ENCODE data around the gene HDLBP. TPM values are rescaled to one million over a fixed set of nuclear protein-coding genes. Genes with fewer than 3 reads are reported as not detected.

HDLBP gene
- total RNA-seq, 1 experiment from 2014 or later, result 908 TPM

GRCh38 chr2:241351640-241352031, 36.2 kb upstream of the HDLBP start:
- no peak overlapping the region for H3K4me3 ChIP-seq
- peaks cover 62% of the 10 kb centered on the region for H3F3A ChIP-seq (ENCODE audit: insufficient read depth, low read depth)
- ChIA-PET CTCF (no interaction called here), POLR2A (ENCODE audit: unreplicated experiment) (interaction anchor here (0.6 kb wide), 1 partner anchor 36 kb away, joined by 3 read pairs; the partner anchor contains the start of genes HDLBP and SEPTIN2)
- H2AFZ ChIP-seq, result no peak overlapping the region
- BruUV-seq (replicated peaks), result no TSS peak
- no peaks in the 10 kb centered on the region for H3K9me2 ChIP-seq (ENCODE audit: insufficient read depth)
- TF ChIP-seq, protein P1, sequence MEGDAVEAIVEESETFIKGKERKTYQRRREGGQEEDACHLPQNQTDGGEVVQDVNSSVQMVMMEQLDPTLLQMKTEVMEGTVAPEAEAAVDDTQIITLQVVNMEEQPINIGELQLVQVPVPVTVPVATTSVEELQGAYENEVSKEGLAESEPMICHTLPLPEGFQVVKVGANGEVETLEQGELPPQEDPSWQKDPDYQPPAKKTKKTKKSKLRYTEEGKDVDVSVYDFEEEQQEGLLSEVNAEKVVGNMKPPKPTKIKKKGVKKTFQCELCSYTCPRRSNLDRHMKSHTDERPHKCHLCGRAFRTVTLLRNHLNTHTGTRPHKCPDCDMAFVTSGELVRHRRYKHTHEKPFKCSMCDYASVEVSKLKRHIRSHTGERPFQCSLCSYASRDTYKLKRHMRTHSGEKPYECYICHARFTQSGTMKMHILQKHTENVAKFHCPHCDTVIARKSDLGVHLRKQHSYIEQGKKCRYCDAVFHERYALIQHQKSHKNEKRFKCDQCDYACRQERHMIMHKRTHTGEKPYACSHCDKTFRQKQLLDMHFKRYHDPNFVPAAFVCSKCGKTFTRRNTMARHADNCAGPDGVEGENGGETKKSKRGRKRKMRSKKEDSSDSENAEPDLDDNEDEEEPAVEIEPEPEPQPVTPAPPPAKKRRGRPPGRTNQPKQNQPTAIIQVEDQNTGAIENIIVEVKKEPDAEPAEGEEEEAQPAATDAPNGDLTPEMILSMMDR (conservative IDR thresholded peaks at IDR 0.05), result no peak
- TF ChIP-seq EZH2 (IDR thresholded peaks at IDR 0.05; ENCODE audit: low read depth), result no peak
- intact Hi-C loops (cut with micrococcal nuclease; ENCODE audit: unreplicated experiment), result loop anchor here (10.0 kb wide), 2 partner anchors 353 to 497 kb away; partner anchors contain the start of gene ING5
- H4K20me1 ChIP-seq (ENCODE audit: insufficient read depth), result peaks cover 19% of the 10 kb centered on the region; the same call in 1 of the 2 replicates
- no peak for DNase-seq
- peaks cover 3% of the 10 kb centered on the region for H3K79me2 ChIP-seq (ENCODE audit: low read depth)
- peaks cover 24% of the 10 kb centered on the region for H3K4me1 ChIP-seq (replicated peaks; ENCODE audit: insufficient read depth)
- H3K36me3 ChIP-seq (ENCODE audit: low read depth), result peaks cover 44% of the 10 kb centered on the region
- H3K27me3 ChIP-seq (ENCODE audit: insufficient read depth, low read depth), result no peaks in the 10 kb centered on the region
- H3K9me3 ChIP-seq (ENCODE audit: insufficient read depth, low read depth), result no peaks in the 10 kb centered on the region
- H3K4me2 ChIP-seq, result no peak overlapping the region
- H3K27ac ChIP-seq, result no peak overlapping the region

DNA sequence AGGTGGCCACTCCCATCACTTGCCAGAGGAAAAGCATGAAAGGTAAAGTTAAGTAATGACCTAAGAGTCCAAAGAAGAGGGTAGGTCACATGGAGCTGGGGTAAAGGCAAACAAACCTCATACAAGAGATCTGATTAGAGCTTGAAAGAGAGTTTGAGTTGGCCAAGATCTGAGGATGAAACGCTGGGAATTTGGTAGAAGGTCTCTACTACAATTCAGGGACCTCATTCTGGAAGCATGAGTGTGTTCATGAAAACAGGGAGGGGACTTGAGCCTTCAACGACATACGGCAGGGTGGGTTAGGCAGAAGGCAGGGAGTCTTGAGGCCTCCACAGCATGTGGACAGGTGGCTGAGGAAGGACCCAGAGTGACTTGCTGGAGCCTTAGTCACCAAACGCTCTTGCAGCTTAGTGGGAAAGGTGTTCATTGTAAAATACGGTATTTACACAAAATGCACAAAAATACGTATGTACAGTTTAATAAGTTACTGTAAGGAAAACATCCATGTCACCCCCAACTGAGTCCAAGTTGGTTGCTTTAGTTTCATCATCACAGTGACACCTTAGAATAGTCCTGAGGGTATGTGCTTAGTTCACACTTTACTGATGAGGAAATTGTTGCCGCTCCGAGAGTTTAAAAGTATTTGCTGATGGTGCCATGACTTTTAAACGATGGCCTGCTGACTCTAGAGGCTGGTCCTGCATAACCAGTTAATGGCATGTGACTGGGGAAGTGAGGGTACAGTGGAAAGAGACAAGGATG, 35.6 kb upstream of the HDLBP start:
- H3K27ac ChIP-seq, result no peak overlapping the region
- no TSS peak for BruUV-seq (replicated peaks)
- no peak overlapping the region for H3K4me3 ChIP-seq
- intact Hi-C loops (cut with micrococcal nuclease; ENCODE audit: unreplicated experiment), result loop anchor here (10.0 kb wide), 2 partner anchors 354 to 496 kb away; partner anchors contain the start of gene ING5
- H3K9me2 ChIP-seq (ENCODE audit: insufficient read depth), result no peaks in the 10 kb centered on the region
- H3K4me1 ChIP-seq (replicated peaks; ENCODE audit: insufficient read depth), result peaks cover 24% of the 10 kb centered on the region
- ChIA-PET POLR2A (ENCODE audit: unreplicated experiment) (interaction anchor here (0.6 kb wide), 1 partner anchor 36 kb away, joined by 3 read pairs; the partner anchor contains the start of genes HDLBP and SEPTIN2), CTCF (interaction anchor here (0.6 kb wide), 1 partner anchor 500 kb away, joined by 4 read pairs; no protein-coding TSS in a partner anchor)
- no peak for DNase-seq
- H4K20me1 ChIP-seq (ENCODE audit: insufficient read depth), result peaks cover 20% of the 10 kb centered on the region; the same call in 1 of the 2 replicates
- no peak overlapping the region for H2AFZ ChIP-seq
- no peak overlapping the region for H3K4me2 ChIP-seq
- TF ChIP-seq, protein P1 (conservative IDR thresholded peaks at IDR 0.05), result no peak
- no peak for TF ChIP-seq EZH2 (IDR thresholded peaks at IDR 0.05; ENCODE audit: low read depth)
- H3F3A ChIP-seq (ENCODE audit: insufficient read depth, low read depth), result peaks cover 62% of the 10 kb centered on the region
- H3K27me3 ChIP-seq (ENCODE audit: insufficient read depth, low read depth), result no peaks in the 10 kb centered on the region
- no peaks in the 10 kb centered on the region for H3K79me2 ChIP-seq (ENCODE audit: low read depth)
- peaks cover 47% of the 10 kb centered on the region for H3K36me3 ChIP-seq (ENCODE audit: low read depth)
- no peaks in the 10 kb centered on the region for H3K9me3 ChIP-seq (ENCODE audit: insufficient read depth, low read depth)

GRCh38 chr2:241350530-241350877, 35.0 kb upstream of the HDLBP start:
- Histone ChIP-seq H3K9me3 (ENCODE audit: insufficient read depth, low read depth) (no peaks in the 10 kb centered on the region), H3K79me2 (ENCODE audit: low read depth) (no peaks in the 10 kb centered on the region), H3K27ac (no peak overlapping the region), H3K4me2 (no peak overlapping the region), H3K4me1 (replicated peaks; ENCODE audit: insufficient read depth) (peaks cover 24% of the 10 kb centered on the region), H3K36me3 (ENCODE audit: low read depth) (peaks cover 52% of the 10 kb centered on the region), H4K20me1 (ENCODE audit: insufficient read depth) (peaks cover 20% of the 10 kb centered on the region; the same call in 1 of the 2 replicates), H3K9me2 (ENCODE audit: insufficient read depth) (no peaks in the 10 kb centered on the region), H3F3A (ENCODE audit: insufficient read depth, low read depth) (peaks cover 62% of the 10 kb centered on the region), H3K4me3 (no peak overlapping the region), H2AFZ (no peak overlapping the region), H3K27me3 (ENCODE audit: insufficient read depth, low read depth) (no peaks in the 10 kb centered on the region)
- BruUV-seq (replicated peaks), result no TSS peak
- TF ChIP-seq, protein P1 (conservative IDR thresholded peaks at IDR 0.05), result no peak
- no peak for TF ChIP-seq EZH2 (IDR thresholded peaks at IDR 0.05; ENCODE audit: low read depth)
- ChIA-PET CTCF (interaction anchor here (0.6 kb wide), 1 partner anchor 499 kb away, joined by 4 read pairs; no protein-coding TSS in a partner anchor), POLR2A (ENCODE audit: unreplicated experiment) (interaction anchor here (0.6 kb wide), 1 partner anchor 126 kb away, joined by 3 read pairs; no protein-coding TSS in a partner anchor)
- intact Hi-C loops (cut with micrococcal nuclease; ENCODE audit: unreplicated experiment), result loop anchor here (10.0 kb wide), 2 partner anchors 354 to 496 kb away; partner anchors contain the start of gene ING5
- no peak for DNase-seq

Data from PC-9 (cell line).